Adrenal gland (tissue), 12 donors: ENCODE data around the gene CMKLR1. TPM values are rescaled to one million over a fixed set of nuclear protein-coding genes. Genes with fewer than 3 reads are reported as not detected.

ENCODE experiments used
- DNase-seq, 7 donors: peaks; one replicate each; pipeline ENCODE4 v3.0.0-alpha.2; 2019 to 2020
- H3K27ac ChIP-seq, 5 donors: fragments of 200-600 bp; sonication (generic) in 4 of 5; 1 replicate in 3 of 5; 2 replicates in 2 of 5; pipeline versions ENCODE4 v1.5.1 to v1.8.0; 2016 to 2020; ENCODE audit warnings: mild to moderate bottlenecking in 1 of 5
- H3K27me3 ChIP-seq: fragments of 200-600 bp; 2 replicates; pipeline ENCODE4 v1.8.0; 2021
- H3K36me3 ChIP-seq, 2 donors: fragments of 200-600 bp; replicated peaks in 1 of 2; 1 replicate in 1 of 2; 2 replicates in 1 of 2; pipeline versions ENCODE4 v1.5.1 to v1.8.0; 2018 to 2022
- H3K4me1 ChIP-seq, 2 donors: fragments of 200-600 bp; replicated peaks in 1 of 2; 1 replicate in 1 of 2; 2 replicates in 1 of 2; pipeline versions ENCODE4 v1.5.1 to v1.8.0; 2018 to 2021
- H3K4me3 ChIP-seq, 4 donors: fragments of 200-600 bp; sonication (generic) in 3 of 4; one replicate each; pipeline ENCODE4 v1.5.1; 2016 to 2018
- H3K9me3 ChIP-seq, 3 donors: fragments of 200-600 bp; sonication (generic) in 1 of 3; replicated peaks in 1 of 3; 1 replicate in 2 of 3; 2 replicates in 1 of 3; pipeline versions ENCODE4 v1.5.1 to v1.8.0; 2016 to 2021
- POLR2A ChIP-seq, 2 donors: fragments of 450-650 bp; IDR thresholded peaks; one replicate each; pipeline ENCODE4 v1.6.1; 2017; ENCODE audit warnings: antibody characterized with exemption in 2 of 2, mild to moderate bottlenecking in 2 of 2, moderate library complexity in 1 of 2
- WGBS, 4 donors: extraction: QIAGEN DNeasy Blood & Tissue Kit in 2 of 4; methylation state at CpG; one replicate each; pipeline versions ENCODE4 v1.1.5 to v1.1.7; 2013 to 2017; 5-methylcytosine and 5-hydroxymethylcytosine counted together
- intact Hi-C, 2 donors: fragments of 100-400 bp; cut with DNase I; formaldehyde crosslinking; loops; one replicate each; pipeline versions ENCODE4 v1.14.1 to v1.15.0; 2022 to 2023
- polyA plus RNA-seq, 3 donors: library from polyadenylated mRNA; stranded (reverse); fragments of 200-250 nt in 2 of 3; fragments of 350-450 nt in 1 of 3; fragmentation: Illumina TruSeq in 1 of 3; extraction: RNeasy Lipid Tissue Mini Kit (QIAGEN cat#74804) in 1 of 3; gene quantifications; one replicate each; pipeline ENCODE4 v1.2.3, GENCODE V29; 2013 to 2014
- total RNA-seq, 9 donors: library from RNA; depleted of rRNA in 4 of 9; stranded (reverse); fragments of >200 nt in 4 of 9; fragments of 120-200 nt in 1 of 9; fragmentation: NEBNext Ultra II Directional in 1 of 9; extraction: Animal tissue kit (Norgen Biotek cat#: 25700) in 1 of 9; gene quantifications; one replicate each; pipeline versions ENCODE4 v1.1.0 to v1.2.4, GENCODE V29; 2013 to 2023
- TF ChIP-seq, protein P1 (sequence below), 6 experiments: fragments of 450-650 bp in 4 of 6; fragments of 200-600 bp in 2 of 6; sonication (generic) in 1 of 6; IDR thresholded peaks; 1 replicate in 5 of 6; 2 replicates in 1 of 6; pipeline versions ENCODE4 v1.5.1 to v1.8.0; 2016 to 2021; ENCODE audit warnings: antibody characterized with exemption in 6 of 6, mild to moderate bottlenecking in 2 of 6, moderate library complexity in 1 of 6
- donor health status: healthy with polysubstance abuse.
- donor health status: Bipolar disorder and iron deficiency.
- donor health status: DM: yes; HTN: yes; CAD: no.
- donor health status: DM: no; HTN: no; CAD: no.
- donor health status: DM: no; HTN: no; CAD: no.
- donor health status: DM: yes; HTN: yes; CAD: no.

The CMKLR1 gene
- total and polyA plus RNA-seq, 12 donors: 2.1 to 26.6 (median 17.0) TPM

DNA sequence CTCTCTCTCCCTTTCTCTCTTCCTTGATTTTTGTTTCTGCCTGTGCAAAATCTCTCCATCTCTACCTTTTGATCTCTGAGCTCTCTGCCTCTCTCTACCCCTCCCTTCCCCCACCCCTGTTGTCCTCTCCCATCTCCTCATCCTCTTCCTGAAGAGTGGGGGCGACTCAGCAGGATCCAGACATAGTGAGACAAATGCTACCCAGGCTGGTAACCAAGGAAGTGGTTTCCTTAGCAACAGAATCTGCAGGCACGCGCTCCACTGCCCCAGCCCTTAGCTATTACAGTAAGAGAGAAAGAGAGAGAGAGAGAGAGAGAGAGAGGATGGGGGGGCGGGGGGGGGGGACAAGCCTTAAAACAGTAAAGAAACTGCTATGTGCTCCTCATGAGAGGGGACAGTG, 85.6 kb downstream of the CMKLR1 start:
- no peak for DNase-seq
- no peak overlapping the region for H3K4me3 ChIP-seq
- TF ChIP-seq, protein P1, sequence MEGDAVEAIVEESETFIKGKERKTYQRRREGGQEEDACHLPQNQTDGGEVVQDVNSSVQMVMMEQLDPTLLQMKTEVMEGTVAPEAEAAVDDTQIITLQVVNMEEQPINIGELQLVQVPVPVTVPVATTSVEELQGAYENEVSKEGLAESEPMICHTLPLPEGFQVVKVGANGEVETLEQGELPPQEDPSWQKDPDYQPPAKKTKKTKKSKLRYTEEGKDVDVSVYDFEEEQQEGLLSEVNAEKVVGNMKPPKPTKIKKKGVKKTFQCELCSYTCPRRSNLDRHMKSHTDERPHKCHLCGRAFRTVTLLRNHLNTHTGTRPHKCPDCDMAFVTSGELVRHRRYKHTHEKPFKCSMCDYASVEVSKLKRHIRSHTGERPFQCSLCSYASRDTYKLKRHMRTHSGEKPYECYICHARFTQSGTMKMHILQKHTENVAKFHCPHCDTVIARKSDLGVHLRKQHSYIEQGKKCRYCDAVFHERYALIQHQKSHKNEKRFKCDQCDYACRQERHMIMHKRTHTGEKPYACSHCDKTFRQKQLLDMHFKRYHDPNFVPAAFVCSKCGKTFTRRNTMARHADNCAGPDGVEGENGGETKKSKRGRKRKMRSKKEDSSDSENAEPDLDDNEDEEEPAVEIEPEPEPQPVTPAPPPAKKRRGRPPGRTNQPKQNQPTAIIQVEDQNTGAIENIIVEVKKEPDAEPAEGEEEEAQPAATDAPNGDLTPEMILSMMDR (IDR thresholded peaks at IDR 0.05): no peak
- no peak for TF ChIP-seq POLR2A (IDR thresholded peaks at IDR 0.05)
- H3K36me3 ChIP-seq: no peaks in the 10 kb centered on the region
- H3K4me1 ChIP-seq: no peaks in the 10 kb centered on the region
- peaks cover 3% of the 10 kb centered on the region for H3K27me3 ChIP-seq
- 0 to 4% (median 1%) methylated on average over 3 to 4 of the region's 4 CpGs for WGBS, 4 donors
- no peak overlapping the region for H3K27ac ChIP-seq
- no peaks in the 10 kb centered on the region for H3K9me3 ChIP-seq
- intact Hi-C loops: no loop called here

DNA sequence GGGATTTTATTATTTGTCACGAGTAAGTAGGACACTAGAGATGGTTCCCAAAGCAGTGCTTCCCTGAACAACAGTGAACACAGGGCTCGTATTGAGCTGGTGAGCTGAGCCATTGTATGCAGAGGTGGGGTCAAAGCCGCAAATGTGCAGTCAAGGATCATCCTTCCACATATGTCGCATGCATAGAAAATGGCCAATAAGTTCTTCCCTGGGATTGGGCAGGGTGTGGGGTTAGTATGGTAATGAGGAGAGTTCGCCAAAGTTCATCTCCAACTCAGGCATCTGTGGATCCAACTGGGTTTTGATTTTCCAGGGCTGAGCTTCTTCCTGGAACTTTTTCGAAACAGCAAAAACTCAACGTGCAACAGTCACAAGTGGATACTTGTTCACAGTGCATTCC, 86.6 kb downstream of the CMKLR1 start:
- Histone ChIP-seq H3K27ac (no peak overlapping the region), H3K4me1 (no peaks in the 10 kb centered on the region), H3K4me3 (no peak overlapping the region), H3K27me3 (peaks cover 3% of the 10 kb centered on the region), H3K36me3 (no peaks in the 10 kb centered on the region), H3K9me3 (no peaks in the 10 kb centered on the region)
- no peak for TF ChIP-seq POLR2A (IDR thresholded peaks at IDR 0.05)
- TF ChIP-seq, protein P1 (IDR thresholded peaks at IDR 0.05): no peak
- DNase-seq: no peak
- intact Hi-C loops: no loop called here
- 73 to 86% (median 80%) methylated on average over 7 of the region's 7 CpGs for WGBS, 4 donors

DNA sequence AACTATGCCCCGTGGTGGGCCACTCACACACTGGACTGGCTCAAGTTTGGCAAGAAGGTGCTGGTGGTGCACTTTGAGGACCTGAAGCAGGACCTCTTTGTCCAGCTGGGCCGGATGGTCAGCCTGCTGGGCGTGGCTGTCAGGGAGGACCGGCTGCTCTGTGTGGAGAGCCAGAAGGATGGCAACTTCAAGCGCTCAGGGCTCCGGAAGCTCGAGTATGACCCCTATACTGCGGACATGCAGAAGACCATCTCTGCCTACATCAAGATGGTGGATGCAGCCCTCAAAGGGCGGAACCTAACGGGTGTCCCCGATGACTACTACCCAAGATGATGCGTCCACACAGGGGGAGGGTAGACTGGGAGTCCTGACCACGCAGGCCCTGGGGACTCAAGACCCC, 91.1 kb downstream of the CMKLR1 start:
- WGBS, 4 donors: 83 to 100% (median 88%) methylated on average over 1 to 13 of the region's 13 CpGs
- DNase-seq: no peak
- Histone ChIP-seq H3K9me3 (no peaks in the 10 kb centered on the region), H3K36me3 (no peaks in the 10 kb centered on the region), H3K27me3 (peaks cover 3% of the 10 kb centered on the region), H3K4me1 (no peaks in the 10 kb centered on the region), H3K27ac (no peak overlapping the region), H3K4me3 (no peak overlapping the region)
- TF ChIP-seq, protein P1 (IDR thresholded peaks at IDR 0.05): no peak
- no peak for TF ChIP-seq POLR2A (IDR thresholded peaks at IDR 0.05)
- intact Hi-C loops: no loop called here

GRCh38 chr12:108247130-108247529, 92.0 kb downstream of the CMKLR1 start:
- H3K4me1 ChIP-seq: no peaks in the 10 kb centered on the region
- no peak for TF ChIP-seq POLR2A (IDR thresholded peaks at IDR 0.05)
- TF ChIP-seq, protein P1 (IDR thresholded peaks at IDR 0.05): no peak
- no peaks in the 10 kb centered on the region for H3K36me3 ChIP-seq
- intact Hi-C loops: no loop called here
- H3K4me3 ChIP-seq: no peak overlapping the region
- WGBS, 4 donors: 77 to 83% (median 81%) methylated on average over 2 of the region's 2 CpGs
- H3K27me3 ChIP-seq: peaks cover 3% of the 10 kb centered on the region
- H3K9me3 ChIP-seq: no peaks in the 10 kb centered on the region
- DNase-seq: no peak
- H3K27ac ChIP-seq: no peak overlapping the region
